ENCODE results near the gene ACSL3.

Gene ACSL3

GRCh38 chr2:222944552-222944951 is 83.7 kb downstream of the ACSL3 start:
- DNase-seq, result no peak

- no peak for DNase-seq
These were observed 84.3 kb downstream of the ACSL3 start for GRCh38 chr2:222944971-222945740.

GRCh38 chr2:222945887-222946286 is 85.1 kb downstream of the ACSL3 start:
- no peak for DNase-seq

DNA sequence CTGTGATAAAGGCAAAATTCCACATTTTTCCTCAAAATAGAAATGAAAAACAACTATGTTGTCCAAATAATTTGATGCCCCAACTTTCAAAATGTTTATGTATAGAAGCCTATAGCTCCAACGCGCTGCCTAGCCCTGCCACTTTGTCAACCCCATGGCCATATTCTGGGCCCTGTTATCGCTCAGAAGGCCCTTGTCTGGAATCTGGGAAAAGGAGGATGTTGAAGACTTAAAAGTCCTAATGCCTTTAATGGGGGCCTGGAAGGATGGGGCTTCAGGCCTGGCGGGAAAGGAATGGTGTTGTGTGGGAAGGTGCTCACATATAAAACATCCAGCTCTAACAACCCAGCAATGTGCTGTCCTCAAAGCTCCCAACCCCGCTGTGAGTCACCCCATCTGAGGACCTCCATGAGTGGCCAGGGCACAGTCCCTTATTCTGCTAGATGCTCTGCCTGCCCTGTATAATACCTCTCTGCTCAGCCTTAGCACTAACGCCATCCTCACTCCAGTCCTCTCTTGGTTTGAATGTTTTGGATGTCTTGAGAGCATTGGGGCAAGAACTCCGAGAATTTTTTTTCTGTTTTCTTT is 86.0 kb downstream of the ACSL3 start:
- no peak for DNase-seq

DNA sequence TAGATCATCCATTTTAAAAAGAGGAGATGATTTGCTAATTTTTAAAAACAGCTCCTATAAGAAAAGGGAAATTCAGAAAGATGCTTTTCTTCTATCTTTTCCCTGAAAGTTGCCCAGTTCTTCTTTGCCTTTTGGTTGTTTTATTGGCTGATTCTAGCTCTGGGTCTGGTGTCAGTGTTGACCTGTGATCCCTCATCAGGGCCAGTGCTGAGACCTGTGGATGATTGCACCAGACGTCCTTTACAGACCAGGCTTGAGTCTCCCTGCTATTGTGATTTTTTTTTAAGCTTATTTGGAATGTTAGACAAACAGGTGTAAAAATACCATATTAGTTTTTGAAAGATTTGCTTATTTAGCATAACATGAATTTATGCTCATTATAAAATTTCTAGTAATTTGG is 88.2 kb downstream of the ACSL3 start:
- DNase-seq, result no peak

DNA sequence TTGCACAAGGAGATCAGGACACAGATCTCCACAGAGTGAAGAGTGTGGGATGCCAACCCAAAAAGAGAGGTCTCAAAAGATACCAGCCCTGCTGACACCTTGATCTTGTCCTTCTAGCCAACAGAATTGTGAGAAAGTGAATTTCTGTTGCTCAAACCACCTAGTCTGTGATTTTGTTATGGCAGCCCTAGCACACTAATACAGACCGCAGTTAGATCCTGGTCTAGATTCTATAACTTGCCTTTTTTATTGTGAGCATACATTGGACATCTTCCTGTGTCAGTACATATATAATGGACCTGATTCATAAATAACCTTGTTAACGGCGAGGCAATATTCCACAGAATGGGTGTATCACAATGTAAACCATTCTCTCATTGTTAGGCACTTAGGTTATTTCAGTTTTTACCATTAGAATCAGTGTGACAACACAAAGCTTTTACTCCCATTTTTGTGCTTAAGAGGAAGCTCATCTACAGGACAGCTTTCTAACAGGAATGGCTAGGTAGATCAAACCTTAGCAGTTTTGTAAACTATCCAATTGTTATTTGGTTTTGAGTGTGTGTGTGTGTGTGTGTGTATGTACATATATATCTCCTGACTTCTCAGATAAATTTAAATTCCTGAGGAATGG is 89.0 kb downstream of the ACSL3 start:
- no peak for DNase-seq

- no peak for DNase-seq
These were observed 89.9 kb downstream of the ACSL3 start for GRCh38 chr2:222950638-222951285.

DNA sequence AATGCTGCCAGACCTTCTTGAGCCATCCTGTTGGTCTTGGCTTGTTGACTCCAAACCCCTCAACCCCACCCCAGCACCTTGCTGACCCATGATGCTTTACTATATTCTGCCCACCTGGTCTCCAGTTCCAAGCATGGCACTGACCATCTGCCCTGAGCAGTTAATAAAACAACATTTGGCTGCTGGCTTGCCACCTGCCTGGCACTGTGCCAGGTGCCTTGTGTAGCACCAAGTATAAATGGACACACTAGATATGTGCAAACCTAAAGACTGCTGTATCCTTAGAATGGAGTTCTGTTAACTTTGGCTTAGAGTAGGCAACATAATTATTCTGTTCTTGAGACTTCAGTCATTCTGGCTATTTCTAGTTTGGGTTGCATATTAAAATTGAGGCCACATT is 91.4 kb downstream of the ACSL3 start:
- no peak for DNase-seq

DNA sequence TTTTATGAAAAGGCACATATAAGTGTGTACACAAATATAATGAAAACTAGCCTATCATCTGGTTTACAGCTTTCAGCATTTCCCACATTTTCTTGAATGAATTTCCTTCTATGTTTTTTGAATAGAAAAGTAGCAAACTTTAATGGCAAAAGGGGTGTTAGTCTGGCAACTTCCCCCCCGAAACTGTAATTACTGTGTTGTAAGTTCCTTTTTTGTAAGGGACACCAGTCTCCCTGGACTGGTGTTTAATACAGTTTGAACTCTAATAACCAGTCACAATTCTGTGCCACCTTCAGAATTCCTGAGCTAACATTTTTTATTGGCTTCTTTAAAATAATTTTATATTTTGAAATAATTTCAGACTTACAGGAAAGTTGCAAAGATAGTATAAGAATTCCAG is 94.2 kb downstream of the ACSL3 start:
- DNase-seq, result no peak

DNA sequence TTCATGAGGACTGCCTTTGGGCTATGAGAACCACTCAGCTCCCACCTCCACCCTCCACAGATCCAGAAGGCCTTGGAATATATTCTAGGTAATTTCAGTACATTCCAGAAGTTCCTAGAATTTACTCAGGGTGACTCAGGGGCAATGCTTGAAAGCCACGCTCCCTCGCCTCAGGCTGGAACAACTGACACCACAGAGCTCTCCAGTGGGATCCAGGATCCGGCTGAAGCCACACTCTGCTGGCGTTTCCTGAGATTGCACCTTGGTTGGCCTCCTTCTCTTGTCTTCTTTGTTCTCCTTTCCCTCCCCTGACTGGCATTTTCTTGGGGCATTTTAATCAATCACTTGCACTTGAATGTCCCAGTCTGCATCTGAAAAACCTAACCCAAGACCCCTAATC is 98.5 kb downstream of the ACSL3 start:
- DNase-seq, result no peak

- DNase-seq, result no peak
These were observed 99.3 kb downstream of the ACSL3 start for GRCh38 chr2:222960126-222960525.

DNA sequence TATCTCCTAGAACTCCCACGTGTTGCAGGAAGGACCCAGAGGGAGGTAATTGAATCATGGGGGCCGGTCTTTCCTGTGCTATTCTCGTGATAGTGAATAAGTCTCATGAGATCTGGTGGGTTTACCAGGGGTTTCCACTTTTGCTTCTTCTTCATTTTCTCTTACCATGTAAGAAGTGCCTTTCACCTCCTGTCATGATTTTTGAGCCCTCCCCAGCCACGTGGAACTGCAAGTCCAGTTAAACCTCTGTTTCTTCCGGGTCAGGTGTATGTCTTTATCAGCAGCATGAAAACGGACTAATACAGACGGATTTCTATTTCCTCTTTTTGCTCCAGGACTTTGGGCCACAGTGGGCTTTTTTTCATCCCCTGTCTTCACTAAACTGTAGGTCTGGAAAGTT is 102.8 kb downstream of the ACSL3 start:
- no peak for DNase-seq

DNA sequence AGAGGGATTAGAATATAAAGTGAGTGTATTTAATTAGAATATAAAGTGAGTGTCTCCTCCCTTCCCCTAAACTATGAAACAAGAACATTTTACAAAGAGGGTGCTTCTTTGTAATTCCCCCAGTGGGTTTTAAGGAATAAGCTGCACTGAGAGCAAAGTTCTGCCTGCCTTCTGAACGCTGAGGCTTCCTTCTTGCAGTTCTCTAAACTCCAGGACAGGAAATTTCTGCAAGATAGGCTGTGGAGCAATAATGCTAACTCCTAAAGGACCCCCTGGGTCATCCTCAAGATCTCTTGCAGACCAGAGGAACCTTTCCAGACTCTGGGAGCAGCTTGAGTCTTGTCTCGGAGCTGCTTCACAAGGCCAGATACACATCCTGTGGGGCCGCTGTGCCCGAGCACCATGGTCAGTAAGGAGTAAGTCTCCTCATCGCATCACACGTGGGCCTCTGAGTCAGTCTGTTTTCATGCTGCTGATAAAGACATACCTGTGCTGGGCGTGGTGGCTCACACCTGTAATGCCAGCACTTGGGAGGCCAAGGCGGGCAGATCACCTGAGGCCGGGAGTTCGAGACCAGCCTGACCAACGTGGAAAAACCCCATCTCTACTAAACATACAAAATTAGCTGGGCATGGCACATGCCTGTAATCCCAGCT is 103.7 kb downstream of the ACSL3 start:
- DNase-seq, result no peak

DNA sequence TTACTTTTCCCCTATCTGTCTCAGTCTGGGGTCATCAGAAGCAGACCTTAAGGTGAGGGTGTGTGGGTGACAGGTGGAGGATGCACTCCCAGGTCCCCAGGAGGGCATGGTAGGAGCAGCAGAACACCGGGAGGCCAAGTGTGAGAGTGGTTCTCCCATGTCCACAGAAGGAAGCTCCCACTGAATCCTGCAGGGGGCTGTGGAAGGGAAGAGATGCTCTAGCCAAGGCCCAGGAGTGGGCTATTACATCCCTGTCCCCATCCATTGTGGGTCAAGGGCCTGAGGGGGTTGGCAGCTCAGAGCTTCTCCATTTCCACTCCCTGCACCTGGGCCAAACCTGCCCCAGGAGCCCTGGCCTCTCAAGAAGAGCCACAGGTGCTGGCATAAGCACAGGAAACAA is 104.7 kb downstream of the ACSL3 start:
- no peak for DNase-seq

GRCh38 chr2:222968550-222969155 is 107.8 kb downstream of the ACSL3 start:
- no peak for DNase-seq

- DNase-seq, result no peak
These were observed 108.7 kb downstream of the ACSL3 start for GRCh38 chr2:222969491-222969890.

- no peak for DNase-seq
These were observed 111.6 kb downstream of the ACSL3 start for GRCh38 chr2:222972420-222972819.

- no peak for DNase-seq
These were observed 112.4 kb downstream of the ACSL3 start for GRCh38 chr2:222973237-222973636.

- no peak for DNase-seq
These were observed 112.9 kb downstream of the ACSL3 start for GRCh38 chr2:222973733-222974132.

DNA sequence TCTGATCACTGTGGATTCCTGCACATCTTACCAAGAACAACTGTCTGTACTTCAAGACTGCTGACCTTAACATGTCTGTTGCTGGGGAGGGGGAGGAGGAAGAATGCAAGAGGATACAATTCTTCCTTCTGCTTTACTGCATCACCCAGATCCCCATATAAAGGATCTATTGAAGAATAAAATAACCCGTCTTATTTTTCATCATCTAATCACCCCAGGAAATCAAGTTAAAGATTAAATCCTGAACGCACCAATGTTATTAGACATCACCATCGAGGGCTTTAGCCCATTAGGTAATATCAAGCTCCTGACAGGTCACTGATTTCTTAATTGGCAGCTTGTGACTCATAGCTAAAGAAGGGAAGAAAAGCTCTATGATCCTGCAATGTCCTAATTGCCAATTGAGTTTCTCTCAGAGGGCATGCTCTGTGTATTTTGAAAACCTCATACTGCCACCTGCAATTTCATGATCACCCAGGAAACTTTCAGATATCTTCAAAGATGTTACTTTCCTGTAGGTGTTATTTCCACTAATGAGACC is 115.8 kb downstream of the ACSL3 start:
- DNase-seq, result no peak

DNA sequence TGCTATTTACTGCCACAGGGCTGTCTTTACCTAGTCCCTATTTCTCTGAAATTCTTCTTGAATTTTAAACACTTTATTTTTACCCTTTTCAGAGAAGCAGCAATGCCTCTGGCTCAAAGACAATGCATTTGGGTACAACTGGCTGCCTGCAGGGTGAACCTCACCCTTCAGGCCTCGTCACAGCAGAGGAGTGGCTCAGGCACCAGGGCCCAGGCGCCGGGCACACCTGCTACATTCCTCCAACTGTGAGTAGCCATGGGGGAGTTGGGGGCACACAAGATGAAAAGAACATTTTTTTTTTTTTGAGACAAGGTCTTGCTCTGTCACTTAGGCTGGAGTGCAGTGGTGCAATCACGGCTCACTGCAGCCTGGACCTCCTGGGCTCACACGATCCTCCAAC is 116.3 kb downstream of the ACSL3 start:
- DNase-seq, result no peak

- DNase-seq, result no peak
These were observed 118.0 kb downstream of the ACSL3 start for GRCh38 chr2:222978850-222979249.

DNA sequence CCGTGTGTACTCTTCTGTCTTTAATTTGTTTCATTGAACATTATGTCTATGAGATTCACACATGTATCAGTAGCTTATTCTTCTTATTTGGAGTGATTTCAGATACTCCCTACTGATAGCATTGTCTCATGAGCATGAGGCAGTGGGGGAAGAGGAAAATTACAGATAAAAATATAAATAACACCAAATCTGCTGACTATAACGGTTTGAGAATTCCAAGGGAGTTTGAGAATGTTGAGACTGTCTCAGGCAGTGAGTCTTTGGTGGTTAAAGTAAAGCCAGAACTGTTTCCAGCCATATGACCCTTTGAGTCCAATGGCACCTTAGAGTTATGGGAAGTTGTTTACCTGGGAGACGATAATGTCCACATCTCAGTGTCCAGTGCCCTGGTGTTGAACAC is 118.6 kb downstream of the ACSL3 start:
- no peak for DNase-seq
